GM13976 (cell line): ENCODE measurements around the gene FYCO1.
A peak's percentile ranks its signal among the peaks of the same experiment; 100 is the strongest.
"Not testable (repeated sequence)": the region's sequence is repeated elsewhere in the genome, so short reads cannot be mapped to it uniquely, and the experiment has no call there.

ENCODE experiments used
- DNase-seq: peaks from one replicate; pipeline ENCODE4 v3.0.0; 2012; ENCODE audit warnings: low spot score
- CTCF ChIP-seq: IDR thresholded peaks from 2 replicates; pipeline ENCODE4 v1.5.1; 2012; ENCODE audit warnings: borderline replicate concordance, mild to moderate bottlenecking; ENCODE audit not compliant: insufficient read depth; ENCODE audit errors: extremely low read depth, missing control alignments, control extremely low read depth
- in situ Hi-C: fragments of 300-500 bp; cut with MboI; formaldehyde crosslinking; loops from one replicate; pipeline ENCODE4 v1.12.0; 2022; ENCODE audit warnings: low sequenced_read_pairs, mixed read lengths, inconsistent platforms; ENCODE audit not compliant: unreplicated experiment

The FYCO1 gene

DNA sequence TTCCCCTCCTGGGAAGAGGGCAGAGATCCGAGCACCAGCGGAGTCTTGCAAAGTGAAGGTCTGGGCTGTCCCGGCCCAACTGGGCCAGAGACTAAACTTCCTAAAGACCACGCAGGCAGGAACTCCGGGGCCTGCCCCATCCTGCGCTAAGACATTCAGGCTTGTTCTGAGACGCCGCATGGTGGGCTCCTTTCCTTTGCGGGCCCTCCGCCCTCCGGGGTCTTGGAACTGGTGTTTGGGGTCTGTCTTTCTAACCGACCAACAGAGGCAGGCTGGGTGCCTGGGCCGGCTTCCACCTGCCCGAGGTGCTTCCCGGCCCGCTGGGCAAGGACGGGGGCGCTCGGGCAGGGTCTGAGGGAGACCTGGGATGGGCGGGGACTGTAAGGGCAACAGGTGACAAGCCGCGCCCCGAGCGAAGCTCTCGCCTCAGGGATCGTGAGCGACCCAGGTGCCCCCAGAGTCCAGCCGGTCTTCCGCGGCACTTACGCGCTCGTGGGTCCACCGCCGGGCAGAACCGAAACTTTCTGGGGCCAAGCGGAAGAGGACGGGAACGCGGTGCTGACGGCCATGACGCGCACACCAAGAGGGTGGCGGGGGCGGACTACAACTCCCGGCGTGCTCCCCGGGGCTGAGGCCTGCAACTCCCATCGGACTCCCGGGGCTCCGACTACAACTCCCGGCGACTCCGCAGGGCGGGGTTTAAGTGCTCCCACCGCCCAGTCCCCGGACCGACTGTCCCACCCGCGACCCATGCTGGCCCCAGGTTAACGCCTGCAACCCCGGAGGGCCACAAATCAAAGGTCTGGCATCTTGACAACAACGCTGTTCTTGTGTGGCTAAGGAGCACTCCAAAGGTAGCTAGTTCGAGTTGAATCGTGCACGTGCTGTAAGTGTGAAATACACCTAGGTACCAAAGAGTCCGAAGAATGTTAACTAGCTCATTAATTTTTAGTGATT lies at the start of gene FYCO1:
TSS of gene FYCO1 (minus strand) at position 589 of the 957 bp plus-strand sequence. CDS start 10,914 bp downstream, outside the sequence.
- no peak for TF ChIP-seq CTCF
- in situ Hi-C loops, result no loop called here
- peak; percentile 97 for DNase-seq

DNA sequence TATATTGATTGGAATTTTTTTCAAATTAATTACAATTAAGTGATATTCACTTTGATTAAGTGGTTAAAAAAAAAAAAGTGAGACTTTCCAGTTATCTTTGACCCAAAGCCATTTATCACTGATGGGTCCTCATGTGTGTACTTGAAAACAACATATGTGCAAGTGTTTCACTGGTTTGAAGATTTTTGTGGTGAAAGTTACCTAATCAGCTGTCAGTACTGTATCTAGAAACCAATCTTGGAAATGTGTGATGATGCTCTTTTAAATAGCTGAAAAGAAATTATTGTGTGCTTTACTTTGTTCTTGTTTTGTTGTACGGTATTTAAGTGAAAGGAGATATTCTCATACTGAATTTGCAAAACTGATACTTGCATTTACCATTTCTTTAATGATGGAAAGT lies 43.3 kb upstream of the FYCO1 start:
- TF ChIP-seq CTCF, result no peak
- in situ Hi-C loops, result no loop called here

GRCh38 chr3:46038071-46038470 lies 42.4 kb upstream of the FYCO1 start:
- in situ Hi-C loops, DNase-seq: not testable (repeated sequence)

More for the DNA sequence above, 43.3 kb upstream of the FYCO1 start:
- DNase-seq, result no peak

DNA sequence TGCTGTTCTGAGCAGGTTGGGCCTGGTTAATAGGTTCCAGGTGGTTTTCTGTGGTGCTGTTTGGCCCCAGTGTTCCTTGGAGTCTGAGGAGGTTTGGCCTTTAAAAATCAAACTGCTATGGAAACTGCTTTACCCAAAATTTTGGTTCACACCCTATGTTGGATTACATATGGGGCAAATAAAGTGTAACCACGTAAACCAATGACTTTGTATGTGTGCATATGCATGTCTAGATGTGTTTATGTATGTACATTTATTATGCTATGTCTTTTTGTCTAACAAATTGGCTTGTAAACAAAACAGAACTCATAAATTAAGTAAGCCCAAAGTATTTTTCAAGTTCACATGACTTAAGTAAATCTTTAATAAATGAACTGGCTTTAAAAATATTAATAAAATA lies 40.6 kb upstream of the FYCO1 start:
- in situ Hi-C loops, result no loop called here
- no peak for DNase-seq
- TF ChIP-seq CTCF, result no peak

GRCh38 chr3:46031747-46032146 lies 36.1 kb upstream of the FYCO1 start:
- no peak for TF ChIP-seq CTCF
- in situ Hi-C loops, result no loop called here
- no peak for DNase-seq

- no peak for DNase-seq
- TF ChIP-seq CTCF, result no peak
- in situ Hi-C loops, result no loop called here
Measured at GRCh38 chr3:46031269-46031668, 35.6 kb upstream of the FYCO1 start.

DNA sequence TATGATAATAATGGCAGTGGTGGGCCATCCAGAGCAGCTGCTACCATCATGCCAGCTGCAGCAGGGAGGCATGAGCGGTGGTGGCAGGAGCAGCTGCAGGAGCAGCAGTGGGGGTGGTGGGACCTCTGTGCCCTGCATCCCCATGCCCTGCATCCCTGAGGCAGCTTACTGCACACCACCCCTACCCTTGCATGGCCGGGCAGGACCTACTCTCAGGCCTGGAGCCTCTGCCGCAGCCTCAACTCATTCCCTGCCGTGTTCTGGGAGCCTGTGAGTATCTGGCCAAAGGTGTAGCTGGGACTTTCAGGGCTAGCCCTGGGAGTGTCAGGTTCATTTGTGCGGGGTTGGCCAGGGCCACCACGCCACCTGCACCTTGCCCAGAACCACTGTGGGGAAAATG lies 35.0 kb upstream of the FYCO1 start:
- no peak for DNase-seq
- in situ Hi-C loops, result no loop called here
- TF ChIP-seq CTCF, result no peak
